Measurements from ENCODE around the gene TACC2.

Gene TACC2

GRCh38 chr10:122207596-122207995 lies 218.6 kb downstream of the TACC2 start:
- Histone ChIP-seq H3K9me3 (ENCODE audit: control insufficient read depth in 1 of 2, low read length in 2 of 2) (no peaks in the 10 kb centered on the region), H3K4me1 (ENCODE audit: control insufficient read depth in 1 of 2, insufficient read depth in 2 of 2, low read length in 2 of 2) (no peaks in the 10 kb centered on the region), H3K36me3 (ENCODE audit: control insufficient read depth in 1 of 2, insufficient read depth in 2 of 2, low read length in 2 of 2) (peaks cover 0 to 32% of the 10 kb centered on the region in 2 donors), H3K27me3 (ENCODE audit: low read depth, low read length) (no peaks in the 10 kb centered on the region), H3K4me3 (ENCODE audit: low read depth in 1 of 2, low read length in 2 of 2) (no peak overlapping the region), H3K27ac (ENCODE audit: low read length) (no peak overlapping the region)

- Histone ChIP-seq H3K9me3 (ENCODE audit: control insufficient read depth in 1 of 2, low read length in 2 of 2) (no peaks in the 10 kb centered on the region), H3K27me3 (ENCODE audit: low read depth, low read length) (no peaks in the 10 kb centered on the region), H3K4me3 (ENCODE audit: low read depth in 1 of 2, low read length in 2 of 2) (no peak overlapping the region), H3K36me3 (ENCODE audit: control insufficient read depth in 1 of 2, insufficient read depth in 2 of 2, low read length in 2 of 2) (peaks cover 0 to 42% of the 10 kb centered on the region in 2 donors), H3K27ac (ENCODE audit: low read length) (no peak overlapping the region), H3K4me1 (ENCODE audit: control insufficient read depth in 1 of 2, insufficient read depth in 2 of 2, low read length in 2 of 2) (no peaks in the 10 kb centered on the region)
Observed at GRCh38 chr10:122208571-122209430, 219.8 kb downstream of the TACC2 start.

GRCh38 chr10:122210481-122211265 lies 221.7 kb downstream of the TACC2 start:
- H3K4me1 ChIP-seq (ENCODE audit: control insufficient read depth in 1 of 2, insufficient read depth in 2 of 2, low read length in 2 of 2), result no peaks in the 10 kb centered on the region
- no peaks in the 10 kb centered on the region for H3K9me3 ChIP-seq (ENCODE audit: control insufficient read depth in 1 of 2, low read length in 2 of 2)
- H3K36me3 ChIP-seq (ENCODE audit: control insufficient read depth in 1 of 2, insufficient read depth in 2 of 2, low read length in 2 of 2), result peaks cover 0 to 44% of the 10 kb centered on the region in 2 donors
- H3K27ac ChIP-seq (ENCODE audit: low read length), result no peak overlapping the region
- no peaks in the 10 kb centered on the region for H3K27me3 ChIP-seq (ENCODE audit: low read depth, low read length)
- no peak overlapping the region for H3K4me3 ChIP-seq (ENCODE audit: low read depth in 1 of 2, low read length in 2 of 2)

GRCh38 chr10:122213364-122213763 lies 224.4 kb downstream of the TACC2 start:
- no peaks in the 10 kb centered on the region for H3K9me3 ChIP-seq (ENCODE audit: control insufficient read depth in 1 of 2, low read length in 2 of 2)
- H3K4me1 ChIP-seq (ENCODE audit: control insufficient read depth in 1 of 2, insufficient read depth in 2 of 2, low read length in 2 of 2), result no peaks in the 10 kb centered on the region
- H3K27ac ChIP-seq (ENCODE audit: low read length), result no peak overlapping the region
- H3K36me3 ChIP-seq (ENCODE audit: control insufficient read depth in 1 of 2, insufficient read depth in 2 of 2, low read length in 2 of 2), result peaks cover 11 to 68% of the 10 kb centered on the region in 2 donors
- no peak overlapping the region for H3K4me3 ChIP-seq (ENCODE audit: low read depth in 1 of 2, low read length in 2 of 2)
- no peaks in the 10 kb centered on the region for H3K27me3 ChIP-seq (ENCODE audit: low read depth, low read length)

GRCh38 chr10:122213766-122214165 lies 224.8 kb downstream of the TACC2 start:
- H3K4me1 ChIP-seq (ENCODE audit: control insufficient read depth in 1 of 2, insufficient read depth in 2 of 2, low read length in 2 of 2), result no peaks in the 10 kb centered on the region
- no peaks in the 10 kb centered on the region for H3K9me3 ChIP-seq (ENCODE audit: control insufficient read depth in 1 of 2, low read length in 2 of 2)
- H3K27ac ChIP-seq (ENCODE audit: low read length), result no peak overlapping the region
- H3K4me3 ChIP-seq (ENCODE audit: low read depth in 1 of 2, low read length in 2 of 2), result no peak overlapping the region
- H3K27me3 ChIP-seq (ENCODE audit: low read depth, low read length), result no peaks in the 10 kb centered on the region
- peaks cover 14 to 70% of the 10 kb centered on the region in 2 donors for H3K36me3 ChIP-seq (ENCODE audit: control insufficient read depth in 1 of 2, insufficient read depth in 2 of 2, low read length in 2 of 2)

GRCh38 chr10:122216047-122216446 lies 227.1 kb downstream of the TACC2 start:
- no peak overlapping the region for H3K4me3 ChIP-seq (ENCODE audit: low read depth in 1 of 2, low read length in 2 of 2)
- no peak overlapping the region for H3K27ac ChIP-seq (ENCODE audit: low read length)
- H3K4me1 ChIP-seq (ENCODE audit: control insufficient read depth in 1 of 2, insufficient read depth in 2 of 2, low read length in 2 of 2), result no peaks in the 10 kb centered on the region
- peaks cover 19 to 63% of the 10 kb centered on the region in 2 donors for H3K36me3 ChIP-seq (ENCODE audit: control insufficient read depth in 1 of 2, insufficient read depth in 2 of 2, low read length in 2 of 2)
- H3K27me3 ChIP-seq (ENCODE audit: low read depth, low read length), result no peaks in the 10 kb centered on the region
- H3K9me3 ChIP-seq (ENCODE audit: control insufficient read depth in 1 of 2, low read length in 2 of 2), result no peaks in the 10 kb centered on the region

- no peaks in the 10 kb centered on the region for H3K27me3 ChIP-seq (ENCODE audit: low read depth, low read length)
- no peaks in the 10 kb centered on the region for H3K9me3 ChIP-seq (ENCODE audit: control insufficient read depth in 1 of 2, low read length in 2 of 2)
- peaks cover 19 to 53% of the 10 kb centered on the region in 2 donors for H3K36me3 ChIP-seq (ENCODE audit: control insufficient read depth in 1 of 2, insufficient read depth in 2 of 2, low read length in 2 of 2)
Observed at GRCh38 chr10:122219340-122219739, 230.4 kb downstream of the TACC2 start.

GRCh38 chr10:122220736-122221135 lies 231.8 kb downstream of the TACC2 start:
- no peaks in the 10 kb centered on the region for H3K27me3 ChIP-seq (ENCODE audit: low read depth, low read length)
- no peaks in the 10 kb centered on the region for H3K9me3 ChIP-seq (ENCODE audit: control insufficient read depth in 1 of 2, low read length in 2 of 2)
- H3K27ac ChIP-seq (ENCODE audit: low read length), result no peak overlapping the region
- H3K36me3 ChIP-seq (ENCODE audit: control insufficient read depth in 1 of 2, insufficient read depth in 2 of 2, low read length in 2 of 2), result peaks cover 23 to 65% of the 10 kb centered on the region in 2 donors
- H3K4me3 ChIP-seq (ENCODE audit: low read depth in 1 of 2, low read length in 2 of 2), result no peak overlapping the region
- no peaks in the 10 kb centered on the region for H3K4me1 ChIP-seq (ENCODE audit: control insufficient read depth in 1 of 2, insufficient read depth in 2 of 2, low read length in 2 of 2)

More at GRCh38 chr10:122219340-122219739, 230.4 kb downstream of the TACC2 start:
- Histone ChIP-seq H3K4me3 (ENCODE audit: low read depth in 1 of 2, low read length in 2 of 2) (no peak overlapping the region), H3K4me1 (ENCODE audit: control insufficient read depth in 1 of 2, insufficient read depth in 2 of 2, low read length in 2 of 2) (no peaks in the 10 kb centered on the region), H3K27ac (ENCODE audit: low read length) (no peak overlapping the region)

GRCh38 chr10:122221958-122222357 lies 233.0 kb downstream of the TACC2 start:
- H3K27ac ChIP-seq (ENCODE audit: low read length), result no peak overlapping the region
- no peaks in the 10 kb centered on the region for H3K27me3 ChIP-seq (ENCODE audit: low read depth, low read length)
- no peaks in the 10 kb centered on the region for H3K4me1 ChIP-seq (ENCODE audit: control insufficient read depth in 1 of 2, insufficient read depth in 2 of 2, low read length in 2 of 2)
- H3K9me3 ChIP-seq (ENCODE audit: control insufficient read depth in 1 of 2, low read length in 2 of 2), result no peaks in the 10 kb centered on the region
- no peak overlapping the region for H3K4me3 ChIP-seq (ENCODE audit: low read depth in 1 of 2, low read length in 2 of 2)
- H3K36me3 ChIP-seq (ENCODE audit: control insufficient read depth in 1 of 2, insufficient read depth in 2 of 2, low read length in 2 of 2), result peaks cover 19 to 66% of the 10 kb centered on the region in 2 donors

GRCh38 chr10:122222638-122223037 lies 233.7 kb downstream of the TACC2 start:
- H3K9me3 ChIP-seq (ENCODE audit: control insufficient read depth in 1 of 2, low read length in 2 of 2), result no peaks in the 10 kb centered on the region
- H3K4me1 ChIP-seq (ENCODE audit: control insufficient read depth in 1 of 2, insufficient read depth in 2 of 2, low read length in 2 of 2), result no peaks in the 10 kb centered on the region
- H3K4me3 ChIP-seq (ENCODE audit: low read depth in 1 of 2, low read length in 2 of 2), result no peak overlapping the region
- no peaks in the 10 kb centered on the region for H3K27me3 ChIP-seq (ENCODE audit: low read depth, low read length)
- H3K27ac ChIP-seq (ENCODE audit: low read length), result no peak overlapping the region
- H3K36me3 ChIP-seq (ENCODE audit: control insufficient read depth in 1 of 2, insufficient read depth in 2 of 2, low read length in 2 of 2), result peaks cover 23 to 67% of the 10 kb centered on the region in 2 donors

GRCh38 chr10:122224159-122224558 lies 235.2 kb downstream of the TACC2 start:
- no peak overlapping the region for H3K27ac ChIP-seq (ENCODE audit: low read length)
- no peaks in the 10 kb centered on the region for H3K27me3 ChIP-seq (ENCODE audit: low read depth, low read length)
- H3K4me3 ChIP-seq (ENCODE audit: low read depth in 1 of 2, low read length in 2 of 2), result no peak overlapping the region
- H3K36me3 ChIP-seq (ENCODE audit: control insufficient read depth in 1 of 2, insufficient read depth in 2 of 2, low read length in 2 of 2), result peaks cover 26 to 67% of the 10 kb centered on the region in 2 donors
- H3K9me3 ChIP-seq (ENCODE audit: control insufficient read depth in 1 of 2, low read length in 2 of 2), result no peaks in the 10 kb centered on the region
- no peaks in the 10 kb centered on the region for H3K4me1 ChIP-seq (ENCODE audit: control insufficient read depth in 1 of 2, insufficient read depth in 2 of 2, low read length in 2 of 2)
